ENCODE measurements around the gene SORCS3.

GRCh38 chr10:104802941-104803340, 161.9 kb downstream of the SORCS3 start:
- TF ChIP-seq POLR2A (IDR thresholded peaks at IDR 0.05) = no peak
- no peak for TF ChIP-seq CTCF (IDR thresholded peaks at IDR 0.05)

Measured in lower leg skin (tissue), 3 donors.